GM18907 (cell line): ENCODE measurements around the gene PPP1R14D.

ENCODE experiments used
- ATAC-seq: cut with Tn5 transposase; IDR thresholded peaks from one replicate; pipeline ENCODE4 v1.9.1; 2021; ENCODE audit warnings: mild to moderate bottlenecking, moderate library complexity; ENCODE audit not compliant: unreplicated experiment

PPP1R14D gene

GRCh38 chr15:40853241-40853890 lies 24.9 kb upstream of the PPP1R14D start:
- no peak for ATAC-seq

- no peak for ATAC-seq
These were observed 24.0 kb upstream of the PPP1R14D start for GRCh38 chr15:40852529-40852928.

- no peak for ATAC-seq
These were observed 22.1 kb upstream of the PPP1R14D start for GRCh38 chr15:40850576-40851112.

GRCh38 chr15:40847223-40847961 lies 18.9 kb upstream of the PPP1R14D start:
- ATAC-seq = peak; percentile 51

- ATAC-seq = peak; percentile 31
These were observed 18.3 kb upstream of the PPP1R14D start for GRCh38 chr15:40846841-40847222.

- ATAC-seq = no peak
These were observed 17.2 kb upstream of the PPP1R14D start for GRCh38 chr15:40845511-40846284.

- ATAC-seq = no peak
These were observed 16.5 kb upstream of the PPP1R14D start for GRCh38 chr15:40845036-40845435.

- ATAC-seq = no peak
These were observed 16.2 kb upstream of the PPP1R14D start for GRCh38 chr15:40844696-40845030.

- ATAC-seq = no peak
These were observed 15.6 kb upstream of the PPP1R14D start, which contains the start of gene SPINT1 for GRCh38 chr15:40843885-40844695. TSS of gene SPINT1 (plus strand) at chr15:40844048. CDS start at chr15:40844555, 507 bp downstream.

GRCh38 chr15:40843261-40843884 lies 14.9 kb upstream of the PPP1R14D start:
- no peak for ATAC-seq

- ATAC-seq = no peak
These were observed 13.2 kb upstream of the PPP1R14D start for GRCh38 chr15:40841741-40842140.

GRCh38 chr15:40838756-40839155 lies 10.2 kb upstream of the PPP1R14D start:
- ATAC-seq = no peak

GRCh38 chr15:40836020-40836419 lies 7.5 kb upstream of the PPP1R14D start:
- ATAC-seq = no peak

- ATAC-seq = no peak
These were observed 4.4 kb upstream of the PPP1R14D start for GRCh38 chr15:40832903-40833302.

GRCh38 chr15:40831861-40832260 lies 3.4 kb upstream of the PPP1R14D start:
- ATAC-seq = no peak

- no peak for ATAC-seq
These were observed 2.4 kb upstream of the PPP1R14D start for GRCh38 chr15:40830884-40831283.

GRCh38 chr15:40829115-40829514 lies 607 bp upstream of the PPP1R14D start:
- no peak for ATAC-seq

- ATAC-seq = no peak
These were observed 2.0 kb downstream of the PPP1R14D start for GRCh38 chr15:40826423-40827075.

GRCh38 chr15:40825661-40826422 lies 2.7 kb downstream of the PPP1R14D start:
- ATAC-seq = no peak
